Measurements from ENCODE around the gene HMCN1. TPM values are rescaled to one million over a fixed set of nuclear protein-coding genes. Genes with fewer than 3 reads are reported as not detected.
A peak's percentile ranks its signal among the peaks of the same experiment; 100 is the strongest.

Gene HMCN1
- total RNA-seq, 2 donors from 2014 or later = 6.5 to 7.4 TPM

DNA sequence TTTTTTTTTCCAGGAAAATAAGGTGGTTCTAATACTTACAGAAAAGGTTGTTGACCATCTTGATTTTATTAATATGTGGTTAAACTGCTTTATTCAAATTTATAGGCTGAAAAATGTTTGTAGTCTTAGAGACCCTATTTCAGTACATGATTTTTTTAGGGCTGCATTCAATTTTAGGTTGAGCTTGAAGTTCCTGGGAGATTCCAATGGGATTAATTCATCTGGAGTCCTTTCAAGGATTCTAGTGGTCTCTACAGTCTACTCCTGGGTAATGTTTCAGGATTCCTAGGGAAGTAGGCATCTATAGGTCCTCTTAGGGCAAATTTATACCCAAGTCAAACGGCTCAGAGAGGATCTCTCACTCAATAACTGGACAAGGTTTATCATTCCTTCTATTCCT is 126.7 kb downstream of the HMCN1 start:
- no peaks in the 10 kb centered on the region for H3K36me3 Mint-ChIP-seq (ENCODE audit: low read depth)
- peaks cover 6% of the 10 kb centered on the region for H3K4me1 ChIP-seq (ENCODE audit: control insufficient read depth, insufficient read depth, low read length)
- 82 to 97% methylated on average over 1 of the region's 1 CpG for WGBS, 2 experiments (ENCODE audit: insufficient coverage in 1 of 2, insufficient read length in 1 of 2)

DNA sequence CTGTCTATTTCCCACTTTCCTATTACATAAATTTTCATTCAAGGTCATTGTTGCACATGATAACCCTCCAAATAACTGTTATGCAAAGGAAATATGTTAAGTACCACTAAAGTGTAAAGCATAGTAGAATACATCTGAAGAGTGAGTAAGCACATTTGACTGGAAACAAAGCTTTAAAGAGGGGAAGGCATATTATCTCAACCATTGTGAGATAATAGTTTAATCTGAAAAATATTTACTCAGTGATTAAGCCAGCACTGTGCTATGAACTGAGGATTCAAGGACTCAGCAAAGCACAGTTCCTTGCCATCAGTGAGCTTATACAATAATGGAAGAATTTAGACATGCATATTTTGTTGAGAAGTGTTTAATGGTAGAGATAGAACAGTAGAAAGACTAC is 127.4 kb downstream of the HMCN1 start:
- H3K9me3 ChIP-seq (ENCODE audit: control insufficient read depth, low read length) = no peaks in the 10 kb centered on the region
- no peak overlapping the region for H3K4me3 ChIP-seq (ENCODE audit: low read length)
- TF ChIP-seq, protein P1, sequence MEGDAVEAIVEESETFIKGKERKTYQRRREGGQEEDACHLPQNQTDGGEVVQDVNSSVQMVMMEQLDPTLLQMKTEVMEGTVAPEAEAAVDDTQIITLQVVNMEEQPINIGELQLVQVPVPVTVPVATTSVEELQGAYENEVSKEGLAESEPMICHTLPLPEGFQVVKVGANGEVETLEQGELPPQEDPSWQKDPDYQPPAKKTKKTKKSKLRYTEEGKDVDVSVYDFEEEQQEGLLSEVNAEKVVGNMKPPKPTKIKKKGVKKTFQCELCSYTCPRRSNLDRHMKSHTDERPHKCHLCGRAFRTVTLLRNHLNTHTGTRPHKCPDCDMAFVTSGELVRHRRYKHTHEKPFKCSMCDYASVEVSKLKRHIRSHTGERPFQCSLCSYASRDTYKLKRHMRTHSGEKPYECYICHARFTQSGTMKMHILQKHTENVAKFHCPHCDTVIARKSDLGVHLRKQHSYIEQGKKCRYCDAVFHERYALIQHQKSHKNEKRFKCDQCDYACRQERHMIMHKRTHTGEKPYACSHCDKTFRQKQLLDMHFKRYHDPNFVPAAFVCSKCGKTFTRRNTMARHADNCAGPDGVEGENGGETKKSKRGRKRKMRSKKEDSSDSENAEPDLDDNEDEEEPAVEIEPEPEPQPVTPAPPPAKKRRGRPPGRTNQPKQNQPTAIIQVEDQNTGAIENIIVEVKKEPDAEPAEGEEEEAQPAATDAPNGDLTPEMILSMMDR (conservative IDR thresholded peaks at IDR 0.05) = no peak
- no peak overlapping the region for H3K27ac ChIP-seq (ENCODE audit: low read depth, low read length)
- peaks cover 6% of the 10 kb centered on the region for H3K4me1 ChIP-seq (ENCODE audit: control insufficient read depth, insufficient read depth, low read length)
- no peaks in the 10 kb centered on the region for H3K27me3 Mint-ChIP-seq (ENCODE audit: insufficient read depth)
- no peaks in the 10 kb centered on the region for H3K36me3 Mint-ChIP-seq (ENCODE audit: low read depth)
- no peak for DNase-seq
- H3K4me1 Mint-ChIP-seq = peaks cover 31% of the 10 kb centered on the region
- H3K9ac ChIP-seq (ENCODE audit: extremely low read depth, low read length, poor library complexity, severe bottlenecking) = no peak overlapping the region
- H3K36me3 ChIP-seq (ENCODE audit: control insufficient read depth, insufficient read depth, low read length) = no peaks in the 10 kb centered on the region
- H3K27ac Mint-ChIP-seq = no peak overlapping the region
- no peaks in the 10 kb centered on the region for H3K27me3 ChIP-seq (ENCODE audit: control insufficient read depth, insufficient read depth, low read length, poor library complexity, severe bottlenecking)
- H3K9me3 Mint-ChIP-seq = no peaks in the 10 kb centered on the region
- H3K4me3 Mint-ChIP-seq = no peak overlapping the region

More for the DNA sequence above, 126.7 kb downstream of the HMCN1 start:
- H3K27ac ChIP-seq (ENCODE audit: low read depth, low read length) = no peak overlapping the region
- peaks cover 31% of the 10 kb centered on the region for H3K4me1 Mint-ChIP-seq
- H3K27me3 Mint-ChIP-seq (ENCODE audit: insufficient read depth) = no peaks in the 10 kb centered on the region
- no peak overlapping the region for H3K4me3 ChIP-seq (ENCODE audit: low read length)
- no peaks in the 10 kb centered on the region for H3K9me3 ChIP-seq (ENCODE audit: control insufficient read depth, low read length)
- no peak overlapping the region for H3K9ac ChIP-seq (ENCODE audit: extremely low read depth, low read length, poor library complexity, severe bottlenecking)
- H3K27me3 ChIP-seq (ENCODE audit: control insufficient read depth, insufficient read depth, low read length, poor library complexity, severe bottlenecking) = no peaks in the 10 kb centered on the region
- H3K9me3 Mint-ChIP-seq = no peaks in the 10 kb centered on the region
- TF ChIP-seq, protein P1 (conservative IDR thresholded peaks at IDR 0.05) = no peak
- no peak overlapping the region for H3K4me3 Mint-ChIP-seq
- no peak for DNase-seq
- H3K36me3 ChIP-seq (ENCODE audit: control insufficient read depth, insufficient read depth, low read length) = no peaks in the 10 kb centered on the region
- no peak overlapping the region for H3K27ac Mint-ChIP-seq

DNA sequence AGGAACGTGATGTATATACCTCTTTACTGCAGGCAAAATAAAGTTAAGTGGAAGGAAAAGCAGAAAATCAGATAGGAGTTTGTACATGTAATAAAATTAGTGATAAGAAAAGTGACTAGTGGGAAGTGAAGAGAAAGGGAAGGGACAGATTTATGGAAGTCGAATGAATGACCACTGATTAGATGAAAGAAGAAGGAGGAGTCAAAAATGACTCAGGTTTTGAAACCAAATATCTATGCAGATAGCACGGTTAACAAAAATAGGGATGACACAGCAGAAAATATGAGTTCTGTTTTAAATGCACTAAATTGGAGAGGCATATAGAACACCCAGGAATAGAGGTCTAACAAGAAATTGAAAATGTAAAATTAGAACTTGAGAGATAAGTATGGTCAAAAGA is 128.0 kb downstream of the HMCN1 start:
- Mint-ChIP-seq H3K27ac (peak overlapping the region; percentile 5), H3K4me1 (peaks cover 28% of the 10 kb centered on the region), H3K27me3 (ENCODE audit: insufficient read depth) (no peaks in the 10 kb centered on the region), H3K9me3 (no peaks in the 10 kb centered on the region), H3K4me3 (no peak overlapping the region), H3K36me3 (ENCODE audit: low read depth) (no peaks in the 10 kb centered on the region)
- H3K36me3 ChIP-seq (ENCODE audit: control insufficient read depth, insufficient read depth, low read length) = no peaks in the 10 kb centered on the region
- H3K9me3 ChIP-seq (ENCODE audit: control insufficient read depth, low read length) = no peaks in the 10 kb centered on the region
- no peak for DNase-seq
- H3K27me3 ChIP-seq (ENCODE audit: control insufficient read depth, insufficient read depth, low read length, poor library complexity, severe bottlenecking) = no peaks in the 10 kb centered on the region
- WGBS, 2 experiments (ENCODE audit: insufficient coverage in 1 of 2, insufficient read length in 1 of 2) = 85 to 86% methylated on average over 3 of the region's 3 CpGs
- TF ChIP-seq, protein P1 (conservative IDR thresholded peaks at IDR 0.05) = no peak
- no peak overlapping the region for H3K9ac ChIP-seq (ENCODE audit: extremely low read depth, low read length, poor library complexity, severe bottlenecking)
- no peak overlapping the region for H3K4me3 ChIP-seq (ENCODE audit: low read length)
- peaks cover 6% of the 10 kb centered on the region for H3K4me1 ChIP-seq (ENCODE audit: control insufficient read depth, insufficient read depth, low read length)
- H3K27ac ChIP-seq (ENCODE audit: low read depth, low read length) = no peak overlapping the region

All from endodermal cell (in vitro differentiated cells).